Mesendoderm (in vitro differentiated cells): Measurements from ENCODE around the gene NCMAP.
"Not testable (repeated sequence)": the region's sequence is repeated elsewhere in the genome, so short reads cannot be mapped to it uniquely, and the experiment has no call there.

ENCODE experiments used
- DNase-seq: peaks from one replicate; pipeline ENCODE4 v3.0.0; 2013
- H2AK5ac ChIP-seq: 2 replicates; pipeline ENCODE4 v1.6.1; 2013; ENCODE audit warnings: low read length, inconsistent platforms
- H2BK120ac ChIP-seq: 2 replicates; pipeline ENCODE4 v1.6.1; 2013; ENCODE audit warnings: low read depth, mild to moderate bottlenecking, low read length, moderate library complexity, mixed read lengths
- H2BK15ac ChIP-seq: replicated peaks from 2 replicates; pipeline ENCODE4 v1.6.1; 2013; ENCODE audit warnings: low read depth, mild to moderate bottlenecking, moderate library complexity
- H2BK5ac ChIP-seq: 2 replicates; pipeline ENCODE4 v1.6.1; 2013; ENCODE audit warnings: low read length, inconsistent platforms
- H3K18ac ChIP-seq: 2 replicates; pipeline ENCODE4 v1.6.1; 2013; ENCODE audit warnings: mild to moderate bottlenecking, low read length, mixed read lengths
- H3K23ac ChIP-seq: one replicate; pipeline ENCODE4 v1.6.1; 2013; ENCODE audit warnings: low read length
- H3K27ac ChIP-seq: 2 replicates; pipeline ENCODE4 v1.5.1; 2013; ENCODE audit warnings: low read depth, mild to moderate bottlenecking, inconsistent platforms, low read length, moderate library complexity
- H3K27me3 ChIP-seq: 2 replicates; pipeline ENCODE4 v1.6.1; 2013; ENCODE audit warnings: low read length, control low read depth, mild to moderate bottlenecking, inconsistent platforms; ENCODE audit not compliant: insufficient read depth, poor library complexity
- H3K36me3 ChIP-seq: 2 replicates; pipeline ENCODE4 v1.6.1; 2013; ENCODE audit warnings: low read length, inconsistent platforms; ENCODE audit not compliant: control insufficient read depth, insufficient read depth
- H3K4ac ChIP-seq: one replicate; pipeline ENCODE4 v1.6.1; 2013; ENCODE audit warnings: low read depth, mild to moderate bottlenecking, low read length, moderate library complexity
- H3K4me1 ChIP-seq: 2 replicates; pipeline ENCODE4 v1.6.1; 2013; ENCODE audit warnings: low read depth, low read length, inconsistent platforms; ENCODE audit not compliant: control insufficient read depth
- H3K4me2 ChIP-seq: 2 replicates; pipeline ENCODE4 v1.6.1; 2013; ENCODE audit warnings: low read length
- H3K4me3 ChIP-seq: 2 replicates; pipeline ENCODE4 v1.5.1; 2013; ENCODE audit warnings: mild to moderate bottlenecking, low read length
- H3K56ac ChIP-seq: one replicate; pipeline ENCODE4 v1.6.1; 2013; ENCODE audit warnings: low read length
- H3K79me1 ChIP-seq: 2 replicates; pipeline ENCODE4 v1.6.1; 2013; ENCODE audit warnings: low read length, inconsistent platforms
- H3K79me2 ChIP-seq: 2 replicates; pipeline ENCODE4 v1.6.1; 2013; ENCODE audit warnings: mild to moderate bottlenecking, low read length; ENCODE audit not compliant: control insufficient read depth, insufficient read depth
- H3K9ac ChIP-seq: 2 replicates; pipeline ENCODE4 v1.6.1; 2013; ENCODE audit warnings: low read length, inconsistent platforms
- H4K5ac ChIP-seq: one replicate; pipeline ENCODE4 v1.6.1; 2013; ENCODE audit warnings: low read length
- H4K8ac ChIP-seq: one replicate; pipeline ENCODE4 v1.6.1; 2013; ENCODE audit warnings: low read depth, mild to moderate bottlenecking, control low read depth, low read length, moderate library complexity
- WGBS: extraction: QIAGEN DNeasy Blood & Tissue Kit; methylation state at CpG from one replicate; pipeline ENCODE4 v1.1.7; 2013; ENCODE audit warnings: low lambda C conversion rate, missing lambda C conversion rate; ENCODE audit not compliant: insufficient coverage; ENCODE audit errors: extremely low coverage; 5-methylcytosine and 5-hydroxymethylcytosine counted together

The NCMAP gene

GRCh38 chr1:24526045-24526444 is 29.8 kb upstream of the NCMAP start:
- Histone ChIP-seq H3K4me3 (no peak overlapping the region), H4K5ac (no peak overlapping the region), H3K56ac (no peak overlapping the region), H3K36me3 (no peaks in the 10 kb centered on the region), H2BK5ac (no peak overlapping the region), H3K79me1 (peaks cover 1% of the 10 kb centered on the region), H3K4me1 (peaks cover 3% of the 10 kb centered on the region), H2BK15ac (no peak overlapping the region), H3K4me2 (no peak overlapping the region), H3K23ac (no peak overlapping the region), H3K79me2 (no peaks in the 10 kb centered on the region), H3K27ac (no peak overlapping the region), H3K4ac (no peak overlapping the region), H3K27me3 (no peaks in the 10 kb centered on the region), H4K8ac (no peak overlapping the region), H3K18ac (no peak overlapping the region), H2BK120ac (no peak overlapping the region), H3K9ac (no peak overlapping the region), H2AK5ac (no peak overlapping the region)
- no CpG with 5 or more reads among the region's 7 CpGs for WGBS
- no peak for DNase-seq

GRCh38 chr1:24526940-24527542 is 28.8 kb upstream of the NCMAP start:
- H2BK120ac ChIP-seq: no peak overlapping the region
- no peaks in the 10 kb centered on the region for H3K27me3 ChIP-seq
- DNase-seq: no peak
- no peaks in the 10 kb centered on the region for H3K36me3 ChIP-seq
- no CpG with 5 or more reads among the region's 8 CpGs for WGBS
- no peak overlapping the region for H3K27ac ChIP-seq
- no peak overlapping the region for H3K4me3 ChIP-seq
- no peaks in the 10 kb centered on the region for H3K79me2 ChIP-seq
- no peak overlapping the region for H4K5ac ChIP-seq
- no peak overlapping the region for H2BK15ac ChIP-seq
- H2AK5ac ChIP-seq: no peak overlapping the region
- peaks cover 1% of the 10 kb centered on the region for H3K79me1 ChIP-seq
- H3K23ac ChIP-seq: no peak overlapping the region
- H3K4ac ChIP-seq: no peak overlapping the region
- no peak overlapping the region for H4K8ac ChIP-seq
- no peak overlapping the region for H3K4me2 ChIP-seq
- peaks cover 3% of the 10 kb centered on the region for H3K4me1 ChIP-seq
- no peak overlapping the region for H3K56ac ChIP-seq
- no peak overlapping the region for H2BK5ac ChIP-seq
- no peak overlapping the region for H3K18ac ChIP-seq
- H3K9ac ChIP-seq: no peak overlapping the region

GRCh38 chr1:24528744-24529143 is 27.1 kb upstream of the NCMAP start:
- WGBS: no CpG with 5 or more reads among the region's 2 CpGs
- Histone ChIP-seq H3K4me2 (no peak overlapping the region), H3K4me1 (peaks cover 3% of the 10 kb centered on the region), H3K27ac (no peak overlapping the region), H4K5ac (no peak overlapping the region), H2BK5ac (no peak overlapping the region), H2BK15ac (no peak overlapping the region), H3K9ac (no peak overlapping the region), H3K36me3 (no peaks in the 10 kb centered on the region), H3K18ac (no peak overlapping the region), H4K8ac (no peak overlapping the region), H3K27me3 (no peaks in the 10 kb centered on the region), H2BK120ac (no peak overlapping the region), H3K79me2 (no peaks in the 10 kb centered on the region), H3K79me1 (peaks cover 1% of the 10 kb centered on the region), H3K4ac (no peak overlapping the region), H2AK5ac (no peak overlapping the region), H3K4me3 (no peak overlapping the region), H3K23ac (no peak overlapping the region), H3K56ac (no peak overlapping the region)
- DNase-seq: no peak

GRCh38 chr1:24529292-24529691 is 26.6 kb upstream of the NCMAP start:
- not testable (repeated sequence) for H2AK5ac ChIP-seq, H3K4me3 ChIP-seq, DNase-seq

GRCh38 chr1:24535021-24535424 is 20.9 kb upstream of the NCMAP start:
- H3K4me2 ChIP-seq: no peak overlapping the region
- H3K18ac ChIP-seq: no peak overlapping the region
- no peak overlapping the region for H4K5ac ChIP-seq
- no peak overlapping the region for H2BK120ac ChIP-seq
- no peak overlapping the region for H3K4me3 ChIP-seq
- WGBS: no CpG with 5 or more reads among the region's 21 CpGs
- H2BK15ac ChIP-seq: no peak overlapping the region
- no peaks in the 10 kb centered on the region for H3K36me3 ChIP-seq
- H3K27me3 ChIP-seq: no peaks in the 10 kb centered on the region
- no peak overlapping the region for H3K23ac ChIP-seq
- H3K27ac ChIP-seq: no peak overlapping the region
- no peaks in the 10 kb centered on the region for H3K4me1 ChIP-seq
- no peaks in the 10 kb centered on the region for H3K79me2 ChIP-seq
- no peak overlapping the region for H2BK5ac ChIP-seq
- no peak overlapping the region for H3K4ac ChIP-seq
- no peak overlapping the region for H3K56ac ChIP-seq
- no peaks in the 10 kb centered on the region for H3K79me1 ChIP-seq
- no peak overlapping the region for H3K9ac ChIP-seq
- no peak for DNase-seq
- H2AK5ac ChIP-seq: no peak overlapping the region
- H4K8ac ChIP-seq: no peak overlapping the region

More at GRCh38 chr1:24529292-24529691, 26.6 kb upstream of the NCMAP start:
- not testable (repeated sequence) for H2BK15ac ChIP-seq, H3K27me3 ChIP-seq, H2BK120ac ChIP-seq, H3K9ac ChIP-seq, H3K27ac ChIP-seq, H3K4me2 ChIP-seq, H3K18ac ChIP-seq, H3K23ac ChIP-seq, H2BK5ac ChIP-seq, H4K8ac ChIP-seq, H3K4me1 ChIP-seq, H3K56ac ChIP-seq, H3K79me2 ChIP-seq, H3K4ac ChIP-seq, H3K36me3 ChIP-seq, H3K79me1 ChIP-seq, H4K5ac ChIP-seq
- no CpG with 5 or more reads among the region's 7 CpGs for WGBS

GRCh38 chr1:24535778-24536177 is 20.1 kb upstream of the NCMAP start:
- Histone ChIP-seq H3K56ac (no peak overlapping the region), H3K27me3 (no peaks in the 10 kb centered on the region), H3K23ac (no peak overlapping the region), H3K4ac (no peak overlapping the region), H3K9ac (no peak overlapping the region), H2BK120ac (no peak overlapping the region), H3K36me3 (no peaks in the 10 kb centered on the region), H2BK5ac (no peak overlapping the region), H4K5ac (no peak overlapping the region), H3K79me1 (no peaks in the 10 kb centered on the region), H3K27ac (no peak overlapping the region), H2AK5ac (no peak overlapping the region), H3K79me2 (no peaks in the 10 kb centered on the region), H4K8ac (no peak overlapping the region), H2BK15ac (no peak overlapping the region), H3K4me2 (no peak overlapping the region), H3K4me1 (no peaks in the 10 kb centered on the region), H3K18ac (no peak overlapping the region), H3K4me3 (no peak overlapping the region)
- no CpG with 5 or more reads among the region's 8 CpGs for WGBS
- no peak for DNase-seq
